Coronary artery (tissue), 2 donors: ENCODE results near the gene SLC3A2.

Experiments used
- DNase-seq: peaks from one replicate; pipeline ENCODE4 v3.0.0-alpha.2; 2017; ENCODE audit warnings: low spot score
- H3K27ac ChIP-seq, 2 donors: fragments of 200-600 bp; sonication (generic); one replicate each; pipeline ENCODE4 v1.5.1; 2016 to 2019
- H3K4me3 ChIP-seq: fragments of 200-600 bp; sonication (generic); 2 replicates; pipeline ENCODE4 v1.5.1; 2016; ENCODE audit warnings: mild to moderate bottlenecking, moderate library complexity
- CTCF ChIP-seq: fragments of 200-600 bp; sonication (generic); IDR thresholded peaks from one replicate; pipeline ENCODE4 v1.5.1; 2019; ENCODE audit warnings: antibody characterized with exemption

Gene SLC3A2

GRCh38 chr11:62918531-62918930, 37.8 kb downstream of the SLC3A2 start:
- Histone ChIP-seq H3K4me3 (no peak overlapping the region), H3K27ac (no peak overlapping the region)
- DNase-seq = no peak
- TF ChIP-seq CTCF = no peak

- no peak for TF ChIP-seq CTCF
- H3K27ac ChIP-seq = no peak overlapping the region
- H3K4me3 ChIP-seq = no peak overlapping the region
- DNase-seq = no peak
Observed at GRCh38 chr11:62919476-62919875, 38.8 kb downstream of the SLC3A2 start.

GRCh38 chr11:62919898-62920640, 39.4 kb downstream of the SLC3A2 start:
- no peak for TF ChIP-seq CTCF
- no peak overlapping the region for H3K4me3 ChIP-seq
- no peak overlapping the region for H3K27ac ChIP-seq
- DNase-seq = no peak

- peak within 1 kb of the TSS; percentile 30 for H3K4me3 ChIP-seq
- no peak within 1 kb of the TSS for H3K27ac ChIP-seq
- no peak for TF ChIP-seq CTCF
- no peak for DNase-seq
Observed at GRCh38 chr11:62921201-62921572, 40.5 kb downstream of the SLC3A2 start, which contains the start of gene CHRM1. TSS of gene CHRM1 (minus strand) at chr11:62921363. CDS start at chr11:62911100, 10,263 bp downstream.

GRCh38 chr11:62921573-62922188, 41.0 kb downstream of the SLC3A2 start:
- DNase-seq = no peak
- Histone ChIP-seq H3K4me3 (peak overlapping the region; percentile 30), H3K27ac (no peak overlapping the region)
- TF ChIP-seq CTCF = no peak

GRCh38 chr11:62922189-62922589, 41.5 kb downstream of the SLC3A2 start:
- no peak overlapping the region for H3K4me3 ChIP-seq
- TF ChIP-seq CTCF = no peak
- H3K27ac ChIP-seq = no peak overlapping the region
- no peak for DNase-seq
